CD14-positive monocyte (primary cell): ENCODE measurements around the gene PSMB10. TPM values are rescaled to one million over a fixed set of nuclear protein-coding genes. Genes with fewer than 3 reads are reported as not detected.
"Not testable (repeated sequence)": the region's sequence is repeated elsewhere in the genome, so short reads cannot be mapped to it uniquely, and the experiment has no call there.

Experiments
- DNase-seq, 3 donors: peaks; one replicate each; pipeline ENCODE4 v3.0.0-alpha.2; 2011 to 2022
- H2AFZ ChIP-seq: 2 replicates; pipeline ENCODE4 v1.6.0; 2012; ENCODE audit warnings: mild to moderate bottlenecking, low read depth, low read length, inconsistent platforms; ENCODE audit not compliant: insufficient read depth, poor library complexity, severe bottlenecking
- H3K27ac ChIP-seq, 2 donors: 1 replicate in 1 of 2; 2 replicates in 1 of 2; pipeline ENCODE4 v1.5.1; 2012 to 2013; ENCODE audit warnings: low read length in 2 of 2, control low read depth in 1 of 2, inconsistent platforms in 1 of 2, low read depth in 1 of 2, mild to moderate bottlenecking in 1 of 2
- H3K27me3 ChIP-seq, 2 donors: one replicate each; pipeline versions ENCODE4 v1.6.0 to v1.6.1; 2011 to 2013; ENCODE audit warnings: low read length in 2 of 2; ENCODE audit not compliant: control insufficient read depth in 2 of 2, insufficient read depth in 2 of 2
- H3K36me3 ChIP-seq, 2 donors: replicated peaks in 1 of 2; 1 replicate in 1 of 2; 2 replicates in 1 of 2; pipeline versions ENCODE4 v1.5.1 to v1.6.1; 2012 to 2013; ENCODE audit warnings: low read length in 2 of 2, control low read depth in 1 of 2, inconsistent platforms in 1 of 2, mild to moderate bottlenecking in 1 of 2; ENCODE audit not compliant: insufficient read depth in 2 of 2, control insufficient read depth in 1 of 2
- H3K4me1 ChIP-seq, 2 donors: 1 replicate in 1 of 2; 2 replicates in 1 of 2; pipeline versions ENCODE4 v1.5.1 to v1.6.1; 2012 to 2013; ENCODE audit warnings: low read length in 2 of 2, control low read depth in 1 of 2, inconsistent platforms in 1 of 2, mild to moderate bottlenecking in 1 of 2, moderate library complexity in 1 of 2; ENCODE audit not compliant: insufficient read depth in 2 of 2, control insufficient read depth in 1 of 2
- H3K4me2 ChIP-seq: replicated peaks from 2 replicates; pipeline ENCODE3; 2012; ENCODE audit warnings: low read length, moderate library complexity, mild to moderate bottlenecking; ENCODE audit not compliant: poor library complexity, severe bottlenecking; ENCODE audit errors: extremely low read depth
- H3K4me3 ChIP-seq, 3 experiments: fragments of 200-600 bp in 1 of 3; sonication (generic) in 1 of 3; replicated peaks in 1 of 3; 1 replicate in 2 of 3; 2 replicates in 1 of 3; pipeline ENCODE4 v1.5.1; 2011 to 2013; ENCODE audit warnings: low read length in 3 of 3, mild to moderate bottlenecking in 3 of 3, control low read depth in 2 of 3, low read depth in 2 of 3, inconsistent platforms in 1 of 3, moderate library complexity in 1 of 3
- H3K79me2 ChIP-seq: 2 replicates; pipeline ENCODE4 v1.6.0; 2012; ENCODE audit warnings: mild to moderate bottlenecking, control low read depth, inconsistent platforms, low read length, moderate library complexity; ENCODE audit not compliant: insufficient read depth
- H3K9ac ChIP-seq: 2 replicates; pipeline ENCODE4 v1.6.0; 2017; ENCODE audit warnings: low read length, mild to moderate bottlenecking; ENCODE audit not compliant: insufficient read depth, poor library complexity, severe bottlenecking
- H3K9me3 ChIP-seq, 2 donors: replicated peaks in 1 of 2; 1 replicate in 1 of 2; 2 replicates in 1 of 2; pipeline versions ENCODE4 v1.5.1 to v1.6.1; 2012 to 2013; ENCODE audit warnings: low read length in 2 of 2, control low read depth in 1 of 2; ENCODE audit not compliant: control insufficient read depth in 1 of 2, insufficient read depth in 1 of 2
- H4K20me1 ChIP-seq: 2 replicates; pipeline ENCODE4 v1.6.0; 2012; ENCODE audit warnings: mild to moderate bottlenecking, low read length, control low read depth, moderate library complexity; ENCODE audit not compliant: insufficient read depth
- H3K27ac Mint-ChIP-seq, 7 donors: one replicate each; pipeline ENCODE4 v1.8.0; 2020; ENCODE audit warnings: mild to moderate bottlenecking in 7 of 7, mixed read lengths in 7 of 7, moderate library complexity in 6 of 7, inconsistent platforms in 2 of 7
- H3K27me3 Mint-ChIP-seq, 3 donors: one replicate each; pipeline ENCODE4 v1.8.0; 2021 to 2022; ENCODE audit warnings: low read depth in 3 of 3, mild to moderate bottlenecking in 3 of 3, mixed read lengths in 3 of 3, moderate library complexity in 3 of 3, inconsistent platforms in 1 of 3
- H3K36me3 Mint-ChIP-seq, 2 donors: one replicate each; pipeline ENCODE4 v1.8.0; 2020; ENCODE audit warnings: mixed read lengths in 2 of 2, inconsistent platforms in 1 of 2, mild to moderate bottlenecking in 1 of 2
- H3K4me1 Mint-ChIP-seq: one replicate; pipeline ENCODE4 v1.8.0; 2020; ENCODE audit warnings: mild to moderate bottlenecking, mixed read lengths
- H3K4me3 Mint-ChIP-seq, 2 donors: one replicate each; pipeline ENCODE4 v1.8.0; 2020; ENCODE audit warnings: mild to moderate bottlenecking in 2 of 2, mixed read lengths in 2 of 2, moderate library complexity in 1 of 2
- H3K9me3 Mint-ChIP-seq, 7 donors: one replicate each; pipeline ENCODE4 v1.8.0; 2020 to 2022; ENCODE audit warnings: mixed read lengths in 7 of 7, mild to moderate bottlenecking in 6 of 7, moderate library complexity in 6 of 7, inconsistent platforms in 2 of 7
- WGBS: methylation state at CpG from one replicate; pipeline ENCODE4 v1.1.5; 2013; ENCODE audit warnings: missing lambda C conversion rate; ENCODE audit not compliant: insufficient coverage; 5-methylcytosine and 5-hydroxymethylcytosine counted together
- intact Hi-C, 2 donors: fragments of 100-400 bp; cut with micrococcal nuclease; formaldehyde crosslinking; loops; one replicate each; pipeline versions ENCODE4 v1.15.0 to v1.15.1; 2023
- polyA plus RNA-seq, 3 donors: library from polyadenylated mRNA; depleted of rRNA in 1 of 3; unstranded in 2 of 3; stranded (reverse) in 1 of 3; fragments of 300-500 nt in 2 of 3; fragments of >200 nt in 1 of 3; fragmentation: Illumina TruSeq in 2 of 3; gene quantifications; 1 replicate in 2 of 3; 2 replicates in 1 of 3; pipeline ENCODE4 v1.2.3, GENCODE V29; 2012 to 2021
- TF ChIP-seq, protein P1 (sequence below): fragments of 200-600 bp; IDR thresholded peaks from one replicate; pipeline ENCODE4 v1.8.0; 2022; ENCODE audit warnings: antibody characterized with exemption, mild to moderate bottlenecking

PSMB10 gene
- polyA plus RNA-seq, 3 donors, result 158 to 798 (median 609) TPM

DNA sequence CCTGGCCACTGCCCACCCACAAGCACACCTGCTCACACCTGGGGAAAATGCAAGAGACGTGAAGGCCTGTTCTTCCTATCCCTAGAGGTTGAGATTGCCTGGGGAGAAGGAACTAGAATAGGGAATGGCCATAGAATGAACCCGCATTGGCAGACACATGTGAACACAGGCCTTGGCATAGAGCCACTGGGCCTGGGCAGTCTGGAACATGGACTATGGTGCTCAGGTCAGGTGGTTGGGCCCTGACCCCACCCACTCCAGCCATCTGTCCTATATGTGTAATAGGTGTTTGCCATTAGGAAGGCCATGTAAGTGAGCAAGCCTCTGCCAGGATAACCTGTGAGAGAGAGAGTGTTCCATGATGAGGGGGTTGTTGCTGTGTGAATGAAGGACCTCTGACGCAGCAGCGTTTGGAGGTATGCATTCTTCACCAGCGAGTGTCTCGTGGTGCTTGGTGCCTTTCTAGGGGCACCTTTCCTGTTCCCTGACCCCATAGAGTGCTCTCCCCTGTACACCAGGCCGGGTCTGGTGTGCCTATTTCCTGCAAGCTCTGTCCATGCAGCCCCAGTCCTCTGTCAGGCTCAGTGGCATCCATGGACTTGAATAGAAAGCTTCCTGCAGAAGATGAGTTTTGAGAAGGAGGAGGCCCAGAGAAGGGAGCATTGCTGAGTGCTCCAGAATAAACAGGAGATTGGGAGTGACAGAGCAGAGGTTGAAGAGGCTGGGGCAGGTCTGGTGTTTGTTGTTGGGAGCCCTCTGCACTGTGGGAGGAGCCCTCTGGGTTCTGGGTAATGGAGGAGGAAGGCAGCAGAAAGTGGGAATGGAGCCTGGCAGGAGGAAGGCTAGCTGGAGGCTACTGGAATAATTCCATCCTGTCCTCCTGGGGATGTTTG lies 20.6 kb downstream of the PSMB10 start:
- DNase-seq, result no peak
- peaks cover 6% of the 10 kb centered on the region for H3K4me1 Mint-ChIP-seq
- Histone ChIP-seq H2AFZ (no peak overlapping the region), H3K79me2 (peaks cover 50% of the 10 kb centered on the region), H3K4me2 (no peak overlapping the region), H3K9ac (no peak overlapping the region), H4K20me1 (peaks cover 78% of the 10 kb centered on the region), H3K4me3 (no peak overlapping the region), H3K36me3 (peaks cover 44 to 73% of the 10 kb centered on the region in 2 donors), H3K9me3 (no peaks in the 10 kb centered on the region), H3K4me1 (no peaks in the 10 kb centered on the region), H3K27ac (no peak overlapping the region), H3K27me3 (no peaks in the 10 kb centered on the region)
- H3K9me3 Mint-ChIP-seq, result no peaks in the 10 kb centered on the region
- peak overlapping the region in 1 of 7 donors; percentile 29 for H3K27ac Mint-ChIP-seq
- no peaks in the 10 kb centered on the region for H3K27me3 Mint-ChIP-seq
- 100% methylated on average over 3 of the region's 7 CpGs for WGBS
- TF ChIP-seq, protein P1, sequence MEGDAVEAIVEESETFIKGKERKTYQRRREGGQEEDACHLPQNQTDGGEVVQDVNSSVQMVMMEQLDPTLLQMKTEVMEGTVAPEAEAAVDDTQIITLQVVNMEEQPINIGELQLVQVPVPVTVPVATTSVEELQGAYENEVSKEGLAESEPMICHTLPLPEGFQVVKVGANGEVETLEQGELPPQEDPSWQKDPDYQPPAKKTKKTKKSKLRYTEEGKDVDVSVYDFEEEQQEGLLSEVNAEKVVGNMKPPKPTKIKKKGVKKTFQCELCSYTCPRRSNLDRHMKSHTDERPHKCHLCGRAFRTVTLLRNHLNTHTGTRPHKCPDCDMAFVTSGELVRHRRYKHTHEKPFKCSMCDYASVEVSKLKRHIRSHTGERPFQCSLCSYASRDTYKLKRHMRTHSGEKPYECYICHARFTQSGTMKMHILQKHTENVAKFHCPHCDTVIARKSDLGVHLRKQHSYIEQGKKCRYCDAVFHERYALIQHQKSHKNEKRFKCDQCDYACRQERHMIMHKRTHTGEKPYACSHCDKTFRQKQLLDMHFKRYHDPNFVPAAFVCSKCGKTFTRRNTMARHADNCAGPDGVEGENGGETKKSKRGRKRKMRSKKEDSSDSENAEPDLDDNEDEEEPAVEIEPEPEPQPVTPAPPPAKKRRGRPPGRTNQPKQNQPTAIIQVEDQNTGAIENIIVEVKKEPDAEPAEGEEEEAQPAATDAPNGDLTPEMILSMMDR, result no peak
- no peak overlapping the region for H3K4me3 Mint-ChIP-seq
- intact Hi-C loops, result no loop called here
- peaks cover 62 to 78% of the 10 kb centered on the region in 2 donors for H3K36me3 Mint-ChIP-seq

GRCh38 chr16:67915496-67915769 lies 21.2 kb downstream of the PSMB10 start:
- intact Hi-C loops, H3K4me1 ChIP-seq, H3K4me2 ChIP-seq, H2AFZ ChIP-seq, H3K4me1 Mint-ChIP-seq, H3K4me3 Mint-ChIP-seq, H3K27ac ChIP-seq, H3K27me3 Mint-ChIP-seq, H3K27me3 ChIP-seq, H3K9me3 Mint-ChIP-seq, DNase-seq, H3K4me3 ChIP-seq, H3K9me3 ChIP-seq, H3K9ac ChIP-seq: not testable (repeated sequence)
- H3K36me3 Mint-ChIP-seq, result peaks cover 63 to 80% of the 10 kb centered on the region in 2 donors
- Histone ChIP-seq H3K79me2 (peaks cover 47% of the 10 kb centered on the region), H3K36me3 (peaks cover 49 to 76% of the 10 kb centered on the region in 2 donors), H4K20me1 (peaks cover 80% of the 10 kb centered on the region)
- H3K27ac Mint-ChIP-seq, result peak overlapping the region in 1 of 7 donors; percentile 2
- no CpG with 5 or more reads among the region's 2 CpGs for WGBS
